Smooth muscle cell (in vitro differentiated cells): ENCODE results near the gene CDC73. TPM values are rescaled to one million over a fixed set of nuclear protein-coding genes. Genes with fewer than 3 reads are reported as not detected.

Experiments used
- DNase-seq: peaks from one replicate; lab custom pipeline; 2025; ENCODE audit not compliant: unreplicated experiment; lab: John Stamatoyannopoulos, UW
- H2AFZ ChIP-seq: fragments of 200-600 bp; sonication (generic); 2 replicates; pipeline ENCODE4 v1.6.0; 2016; ENCODE audit warnings: antibody characterized with exemption, low read depth, mild to moderate bottlenecking
- H3F3A ChIP-seq: fragments of 200-600 bp; sonication (generic); 2 replicates; pipeline ENCODE4 v1.6.0; 2017; ENCODE audit warnings: antibody characterized with exemption, low read depth
- H3K27ac ChIP-seq: fragments of 200-600 bp; sonication (generic); 2 replicates; pipeline ENCODE4 v1.5.1; 2016; ENCODE audit warnings: low read depth, mild to moderate bottlenecking
- H3K27me3 ChIP-seq: fragments of 200-600 bp; sonication (generic); 2 replicates; pipeline ENCODE4 v1.6.1; 2016; ENCODE audit warnings: low read depth, mild to moderate bottlenecking
- H3K36me3 ChIP-seq: fragments of 200-600 bp; sonication (generic); 2 replicates; pipeline ENCODE4 v1.5.1; 2016; ENCODE audit warnings: low read depth
- H3K4me1 ChIP-seq: fragments of 200-600 bp; sonication (generic); 2 replicates; pipeline ENCODE4 v1.5.1; 2016; ENCODE audit warnings: low read depth
- H3K4me2 ChIP-seq: fragments of 200-600 bp; sonication (generic); 2 replicates; pipeline ENCODE4 v1.6.0; 2016; ENCODE audit warnings: mild to moderate bottlenecking
- H3K4me3 ChIP-seq: fragments of 200-600 bp; sonication (generic); 2 replicates; pipeline ENCODE4 v1.5.1; 2016; ENCODE audit warnings: mild to moderate bottlenecking
- H3K79me2 ChIP-seq: fragments of 200-600 bp; sonication (generic); 2 replicates; pipeline ENCODE4 v1.6.0; 2016; ENCODE audit warnings: low read depth, mild to moderate bottlenecking
- H3K9ac ChIP-seq: fragments of 200-600 bp; sonication (generic); 2 replicates; pipeline ENCODE4 v1.6.0; 2016; ENCODE audit warnings: low read depth
- H3K9me3 ChIP-seq: fragments of 200-600 bp; sonication (generic); replicated peaks from 2 replicates; pipeline ENCODE4 v1.5.1; 2016; ENCODE audit warnings: low read depth
- H4K20me1 ChIP-seq: fragments of 200-600 bp; sonication (generic); 2 replicates; pipeline ENCODE4 v1.6.0; 2016; ENCODE audit warnings: low read depth
- CTCF ChIP-seq: fragments of 200-600 bp; sonication (generic); IDR thresholded peaks from 2 replicates; pipeline ENCODE4 v1.5.1; 2017; ENCODE audit warnings: borderline replicate concordance, mild to moderate bottlenecking, antibody characterized with exemption; ENCODE audit not compliant: insufficient read depth, poor library complexity, severe bottlenecking
- WGBS: methylation state at CpG from one replicate; pipeline ENCODE4 v1.1.7; 2016; ENCODE audit warnings: low lambda C conversion rate; 5-methylcytosine and 5-hydroxymethylcytosine counted together
- polyA plus RNA-seq: library from polyadenylated mRNA; unstranded; fragments of >200 nt; fragmentation: Nextera tagmentation; extraction: Ambion mirVana; gene quantifications from 2 replicates; pipeline ENCODE4 v1.2.1, GENCODE V29; 2016
- total RNA-seq: library from RNA; depleted of rRNA; stranded (reverse); fragments of >200 nt; gene quantifications from 2 replicates; pipeline ENCODE4 v1.2.3, GENCODE V29; 2014

The CDC73 gene
- total and polyA plus RNA-seq, 2 experiments from 2014 or later, result 28.5 to 32.0 TPM

- peaks cover 14% of the 10 kb centered on the region for H3K4me1 ChIP-seq
- H3F3A ChIP-seq, result no peaks in the 10 kb centered on the region
- 87% methylated on average over 2 of the region's 2 CpGs for WGBS
- no peaks in the 10 kb centered on the region for H3K9me3 ChIP-seq
- peaks cover 96% of the 10 kb centered on the region for H4K20me1 ChIP-seq
- no peak for DNase-seq
- no peak for TF ChIP-seq CTCF
- H3K27ac ChIP-seq, result peak overlapping the region; percentile 19
- H3K4me3 ChIP-seq, result peak overlapping the region; percentile 26
- H3K36me3 ChIP-seq, result no peaks in the 10 kb centered on the region
- H3K27me3 ChIP-seq, result no peaks in the 10 kb centered on the region
- peaks cover 57% of the 10 kb centered on the region for H3K79me2 ChIP-seq
- H3K9ac ChIP-seq, result no peak overlapping the region
- no peak overlapping the region for H2AFZ ChIP-seq
- no peak overlapping the region for H3K4me2 ChIP-seq
Observed at GRCh38 chr1:193181985-193182384, 60.2 kb downstream of the CDC73 start.

- no peaks in the 10 kb centered on the region for H3K9me3 ChIP-seq
- 5% methylated on average over 2 of the region's 2 CpGs for WGBS
- H3K27me3 ChIP-seq, result no peaks in the 10 kb centered on the region
- H3K27ac ChIP-seq, result no peak overlapping the region
- no peaks in the 10 kb centered on the region for H3K36me3 ChIP-seq
- H2AFZ ChIP-seq, result no peak overlapping the region
- H3F3A ChIP-seq, result no peaks in the 10 kb centered on the region
- H4K20me1 ChIP-seq, result peaks cover 99% of the 10 kb centered on the region
- peak overlapping the region; percentile 71 for H3K4me2 ChIP-seq
- H3K4me1 ChIP-seq, result peaks cover 14% of the 10 kb centered on the region
- TF ChIP-seq CTCF, result peak; percentile 84
- no peak overlapping the region for H3K9ac ChIP-seq
- H3K79me2 ChIP-seq, result peaks cover 61% of the 10 kb centered on the region
- no peak for DNase-seq
- H3K4me3 ChIP-seq, result peak overlapping the region; percentile 26
Observed at GRCh38 chr1:193183019-193183627, 61.3 kb downstream of the CDC73 start.

- Histone ChIP-seq H3F3A (no peaks in the 10 kb centered on the region), H3K9ac (no peak overlapping the region), H3K79me2 (peaks cover 65% of the 10 kb centered on the region), H3K4me1 (peaks cover 14% of the 10 kb centered on the region), H4K20me1 (peaks cover 100% of the 10 kb centered on the region), H3K9me3 (no peaks in the 10 kb centered on the region), H3K36me3 (no peaks in the 10 kb centered on the region), H3K4me2 (no peak overlapping the region), H3K27me3 (no peaks in the 10 kb centered on the region), H3K4me3 (peak overlapping the region; percentile 26), H2AFZ (no peak overlapping the region), H3K27ac (no peak overlapping the region)
- DNase-seq, result no peak
- TF ChIP-seq CTCF, result no peak
- 100% methylated on average over 1 of the region's 1 CpG for WGBS
Observed at GRCh38 chr1:193184776-193185175, 62.9 kb downstream of the CDC73 start.

GRCh38 chr1:193185211-193185610 lies 63.4 kb downstream of the CDC73 start:
- Histone ChIP-seq H3F3A (peaks cover 3% of the 10 kb centered on the region), H3K27ac (peak overlapping the region; percentile 37), H3K9me3 (no peaks in the 10 kb centered on the region), H3K27me3 (no peaks in the 10 kb centered on the region), H4K20me1 (peaks cover 100% of the 10 kb centered on the region), H2AFZ (no peak overlapping the region), H3K36me3 (no peaks in the 10 kb centered on the region), H3K4me1 (peaks cover 14% of the 10 kb centered on the region), H3K79me2 (peaks cover 61% of the 10 kb centered on the region), H3K9ac (no peak overlapping the region), H3K4me2 (no peak overlapping the region), H3K4me3 (peak overlapping the region; percentile 26)
- 87% methylated on average over 2 of the region's 2 CpGs for WGBS
- TF ChIP-seq CTCF, result no peak
- DNase-seq, result no peak
